H1 (cell line): ENCODE data around the gene MED17.

Experiments used
- BRCA1 ChIP-seq: IDR thresholded peaks from 2 replicates; pipeline ENCODE4 v1.6.1; 2012; ENCODE audit warnings: low read depth, low read length, improper control_type of control experiment
- CEBPB ChIP-seq: IDR thresholded peaks from 2 replicates; pipeline ENCODE4 v1.6.1; 2012; ENCODE audit warnings: low read depth, low read length
- EP300 ChIP-seq, 2 experiments: IDR thresholded peaks; 1 replicate in 1 of 2; 2 replicates in 1 of 2; pipeline ENCODE4 v1.6.1; 2011 to 2012; ENCODE audit warnings: low read depth in 2 of 2, low read length in 2 of 2, mild to moderate bottlenecking in 2 of 2, borderline replicate concordance in 1 of 2, inconsistent platforms in 1 of 2, moderate library complexity in 1 of 2
- EZH2 ChIP-seq: fragments of 200-600 bp; sonication (generic); IDR thresholded peaks from 2 replicates; pipeline ENCODE4 v1.7.1; 2012; ENCODE audit warnings: low read depth, mild to moderate bottlenecking, moderate library complexity, low read length, inconsistent platforms; ENCODE audit not compliant: severe bottlenecking
- HDAC2 ChIP-seq, 2 experiments: fragments of 300-600 bp in 1 of 2; sonication (generic) in 1 of 2; IDR thresholded peaks; 2 replicates each; pipeline ENCODE4 v1.6.1; 2011 to 2012; ENCODE audit warnings: low read depth in 2 of 2, low read length in 2 of 2, mild to moderate bottlenecking in 2 of 2, moderate library complexity in 2 of 2, borderline replicate concordance in 1 of 2, inconsistent platforms in 1 of 2
- POLR2A ChIP-seq, 2 experiments: IDR thresholded peaks; 1 replicate in 1 of 2; 2 replicates in 1 of 2; pipeline ENCODE4 v1.6.1; 2011; ENCODE audit warnings: low read depth in 2 of 2, low read length in 2 of 2, mild to moderate bottlenecking in 2 of 2; ENCODE audit errors: control extremely low read depth in 1 of 2
- POLR2AphosphoS5 ChIP-seq: IDR thresholded peaks from 2 replicates; pipeline ENCODE4 v1.6.1; 2011; ENCODE audit warnings: low read depth, low read length
- SRF ChIP-seq: IDR thresholded peaks from 2 replicates; pipeline ENCODE4 v1.6.1; 2011; ENCODE audit warnings: mild to moderate bottlenecking, low read depth, low read length, moderate library complexity
- TF ChIP-seq, protein P1 (sequence below), 3 experiments: IDR thresholded peaks; 1 replicate in 2 of 3; 2 replicates in 1 of 3; pipeline versions ENCODE4 v1.5.1 to v1.6.1; 2011; ENCODE audit warnings: low read length in 3 of 3, mild to moderate bottlenecking in 3 of 3, inconsistent platforms in 2 of 3, low read depth in 1 of 3, moderate library complexity in 1 of 3; ENCODE audit not compliant: insufficient read depth in 1 of 3; ENCODE audit errors: control extremely low read depth in 1 of 3
- TF ChIP-seq, protein P2 (sequence below): IDR thresholded peaks from 2 replicates; pipeline ENCODE4 v1.6.1; 2012; ENCODE audit warnings: inconsistent platforms

DNA sequence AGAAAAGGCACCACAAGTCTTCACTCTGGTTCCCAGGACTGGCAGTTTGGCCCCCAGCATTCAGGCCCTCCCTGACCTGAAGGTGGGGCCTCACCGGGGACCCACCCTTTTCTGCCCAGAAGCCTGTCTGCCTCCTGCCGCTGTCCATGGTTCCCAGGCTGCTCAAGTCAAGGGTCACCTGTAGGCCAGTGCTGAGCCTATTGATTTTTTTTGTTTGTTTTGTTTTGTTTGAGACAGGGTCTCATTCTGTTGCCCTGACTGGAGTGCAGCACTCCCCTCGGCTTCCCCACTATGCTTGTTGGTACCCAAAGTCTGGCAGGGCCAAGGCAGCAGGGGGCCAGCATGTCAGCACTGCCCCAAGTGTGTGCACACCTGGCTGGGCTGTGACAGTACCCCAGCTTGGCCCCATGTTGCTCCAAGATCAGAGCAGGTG lies 11.0 kb upstream of the MED17 start:
- TF ChIP-seq POLR2AphosphoS5, result no peak
- TF ChIP-seq SRF, result no peak
- TF ChIP-seq, protein P1, sequence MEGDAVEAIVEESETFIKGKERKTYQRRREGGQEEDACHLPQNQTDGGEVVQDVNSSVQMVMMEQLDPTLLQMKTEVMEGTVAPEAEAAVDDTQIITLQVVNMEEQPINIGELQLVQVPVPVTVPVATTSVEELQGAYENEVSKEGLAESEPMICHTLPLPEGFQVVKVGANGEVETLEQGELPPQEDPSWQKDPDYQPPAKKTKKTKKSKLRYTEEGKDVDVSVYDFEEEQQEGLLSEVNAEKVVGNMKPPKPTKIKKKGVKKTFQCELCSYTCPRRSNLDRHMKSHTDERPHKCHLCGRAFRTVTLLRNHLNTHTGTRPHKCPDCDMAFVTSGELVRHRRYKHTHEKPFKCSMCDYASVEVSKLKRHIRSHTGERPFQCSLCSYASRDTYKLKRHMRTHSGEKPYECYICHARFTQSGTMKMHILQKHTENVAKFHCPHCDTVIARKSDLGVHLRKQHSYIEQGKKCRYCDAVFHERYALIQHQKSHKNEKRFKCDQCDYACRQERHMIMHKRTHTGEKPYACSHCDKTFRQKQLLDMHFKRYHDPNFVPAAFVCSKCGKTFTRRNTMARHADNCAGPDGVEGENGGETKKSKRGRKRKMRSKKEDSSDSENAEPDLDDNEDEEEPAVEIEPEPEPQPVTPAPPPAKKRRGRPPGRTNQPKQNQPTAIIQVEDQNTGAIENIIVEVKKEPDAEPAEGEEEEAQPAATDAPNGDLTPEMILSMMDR (IDR thresholded peaks at IDR 0.05; ENCODE audit: control extremely low read depth in 1 of 3, insufficient read depth in 1 of 3, low read depth in 1 of 3, low read length in 3 of 3), result no peak
- no peak for TF ChIP-seq CEBPB
- no peak for TF ChIP-seq EP300 (IDR thresholded peaks at IDR 0.05; ENCODE audit: borderline replicate concordance in 1 of 2, low read depth in 2 of 2, low read length in 2 of 2)
- TF ChIP-seq, protein P2, sequence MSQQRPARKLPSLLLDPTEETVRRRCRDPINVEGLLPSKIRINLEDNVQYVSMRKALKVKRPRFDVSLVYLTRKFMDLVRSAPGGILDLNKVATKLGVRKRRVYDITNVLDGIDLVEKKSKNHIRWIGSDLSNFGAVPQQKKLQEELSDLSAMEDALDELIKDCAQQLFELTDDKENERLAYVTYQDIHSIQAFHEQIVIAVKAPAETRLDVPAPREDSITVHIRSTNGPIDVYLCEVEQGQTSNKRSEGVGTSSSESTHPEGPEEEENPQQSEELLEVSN, result no peak
- TF ChIP-seq EZH2, result no peak
- TF ChIP-seq HDAC2 (IDR thresholded peaks at IDR 0.05; ENCODE audit: borderline replicate concordance in 1 of 2, low read depth in 2 of 2, low read length in 2 of 2), result no peak
- TF ChIP-seq POLR2A (IDR thresholded peaks at IDR 0.05; ENCODE audit: control extremely low read depth in 1 of 2, low read depth in 2 of 2, low read length in 2 of 2), result no peak
- no peak for TF ChIP-seq BRCA1
